C4-2B (cell line): ENCODE data around the gene THRB.
A peak's percentile ranks its signal among the peaks of the same experiment; 100 is the strongest.

ENCODE experiments used
- CTCF ChIP-seq: fragments of 450-650 bp; conservative IDR thresholded peaks from 2 replicates; pipeline ENCODE4 v1.5.1; 2017; ENCODE audit warnings: mild to moderate bottlenecking
- ZFX ChIP-seq: fragments of 450-650 bp; IDR thresholded peaks from 2 replicates; pipeline ENCODE4 v1.6.1; 2017

DNA sequence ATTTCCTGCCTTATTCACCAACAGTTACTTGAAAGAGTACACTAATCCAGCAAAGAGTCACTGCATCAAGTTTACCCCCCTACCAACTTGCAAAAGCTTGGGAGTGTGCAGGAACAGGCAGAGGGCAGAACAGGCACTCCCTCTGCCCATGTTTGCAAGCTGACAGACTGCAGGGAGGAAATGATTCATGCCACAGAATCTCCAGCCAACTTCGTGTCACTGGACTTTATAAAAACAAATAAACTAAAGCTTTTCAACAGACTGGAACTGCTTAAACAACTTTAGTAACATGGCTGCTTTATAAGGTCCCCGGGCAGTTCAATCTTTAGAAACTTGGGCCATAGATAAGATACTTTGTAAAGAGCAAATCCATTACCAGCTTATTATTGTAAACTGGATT is 129.5 kb downstream of the THRB start:
- TF ChIP-seq CTCF (peak; percentile 28), ZFX (no peak)
